ENCODE data around the gene MYH1.
"Not testable (repeated sequence)": the region's sequence is repeated elsewhere in the genome, so short reads cannot be mapped to it uniquely, and the experiment has no call there.

GRCh38 chr17:10541179-10541578 lies 22.8 kb upstream of the MYH1 start:
- TF ChIP-seq EZH2phosphoT487 (IDR thresholded peaks at IDR 0.05; ENCODE audit: insufficient read depth, low read depth); EZH2 (IDR thresholded peaks at IDR 0.05; ENCODE audit: insufficient read depth, poor library complexity, severe bottlenecking): not testable (repeated sequence)

All from GM23248 (cell line).